Kidney (tissue), 14 donors: ENCODE measurements around the gene TEX53. TPM values are rescaled to one million over a fixed set of nuclear protein-coding genes. Genes with fewer than 3 reads are reported as not detected.
A peak's percentile ranks its signal among the peaks of the same experiment; 100 is the strongest.

Experiments
- DNase-seq, 5 donors: peaks; one replicate each; pipeline ENCODE4 v3.0.0-alpha.2; 2013 to 2020
- FAIRE-seq: peaks from 2 replicates; lab custom pipeline; 2012; peaks lifted over from hg19 to GRCh38; lab: Jason Lieb, UNC
- H3K27ac ChIP-seq, 2 donors: one replicate each; pipeline ENCODE4 v1.7.0; 2013; ENCODE audit warnings: low read depth in 2 of 2, low read length in 2 of 2, inconsistent platforms in 1 of 2
- H3K27me3 ChIP-seq: one replicate; pipeline ENCODE4 v1.7.1; 2013; ENCODE audit warnings: low read length, inconsistent platforms; ENCODE audit not compliant: control insufficient read depth, insufficient read depth
- H3K36me3 ChIP-seq, 3 donors: one replicate each; pipeline versions ENCODE4 v1.7.0 to v1.7.1; 2013; ENCODE audit warnings: low read length in 3 of 3, control low read depth in 1 of 3, inconsistent platforms in 1 of 3; ENCODE audit not compliant: insufficient read depth in 3 of 3, control insufficient read depth in 2 of 3
- H3K4me1 ChIP-seq, 3 donors: one replicate each; pipeline versions ENCODE4 v1.7.0 to v1.7.1; 2013; ENCODE audit warnings: low read length in 3 of 3, inconsistent platforms in 1 of 3, low read depth in 1 of 3; ENCODE audit not compliant: control insufficient read depth in 2 of 3, insufficient read depth in 2 of 3
- H3K4me3 ChIP-seq, 3 donors: one replicate each; pipeline versions ENCODE4 v1.7.0 to v1.8.1; 2013; ENCODE audit warnings: low read length in 3 of 3, control low read depth in 1 of 3, inconsistent platforms in 1 of 3
- H3K9ac ChIP-seq, 3 donors: one replicate each; pipeline versions ENCODE4 v1.7.0 to v1.7.1; 2013; ENCODE audit warnings: low read length in 3 of 3, control low read depth in 1 of 3, inconsistent platforms in 1 of 3
- H3K9me3 ChIP-seq, 3 donors: one replicate each; pipeline versions ENCODE4 v1.7.0 to v1.7.1; 2013; ENCODE audit warnings: low read length in 3 of 3, control low read depth in 1 of 3, inconsistent platforms in 1 of 3; ENCODE audit not compliant: control insufficient read depth in 2 of 3, insufficient read depth in 1 of 3
- intact Hi-C: fragments of 100-400 bp; cut with DNase I; formaldehyde crosslinking; loops from one replicate; pipeline ENCODE4 v1.11.1; 2022
- polyA plus RNA-seq: library from polyadenylated mRNA; stranded (reverse); fragments of 350-450 nt; fragmentation: Illumina TruSeq; extraction: RNeasy Lipid Tissue Mini Kit (QIAGEN cat#74804); gene quantifications from one replicate; pipeline ENCODE4 v1.2.3, GENCODE V29; 2014; ENCODE audit warnings: low read depth, low replicate concordance; ENCODE audit not compliant: insufficient read depth
- total RNA-seq: library from RNA; stranded (reverse); fragmentation: NEBNext Ultra II Directional; extraction: Animal tissue kit (Norgen Biotek cat#: 25700); gene quantifications from one replicate; pipeline ENCODE4 v1.2.1, GENCODE V29; 2021
- TF ChIP-seq, protein P1 (sequence below): IDR thresholded peaks from 3 replicates; pipeline ENCODE4 v1.5.1; 2012; ENCODE audit warnings: mild to moderate bottlenecking, moderate library complexity, borderline replicate concordance; ENCODE audit not compliant: insufficient read depth; ENCODE audit errors: extremely low read depth
- donor health status: control.
- donor health status: control.
- donor health status: control.
- donor health status: control.
- donor health status: control.
- donor health status: DM: yes; HTN: yes; CAD: no.
- donor health status: Normal renal cell carcinoma (clear cell type).

TEX53 gene
- total and polyA plus RNA-seq, 2 donors from 2014 or later = not detected

DNA sequence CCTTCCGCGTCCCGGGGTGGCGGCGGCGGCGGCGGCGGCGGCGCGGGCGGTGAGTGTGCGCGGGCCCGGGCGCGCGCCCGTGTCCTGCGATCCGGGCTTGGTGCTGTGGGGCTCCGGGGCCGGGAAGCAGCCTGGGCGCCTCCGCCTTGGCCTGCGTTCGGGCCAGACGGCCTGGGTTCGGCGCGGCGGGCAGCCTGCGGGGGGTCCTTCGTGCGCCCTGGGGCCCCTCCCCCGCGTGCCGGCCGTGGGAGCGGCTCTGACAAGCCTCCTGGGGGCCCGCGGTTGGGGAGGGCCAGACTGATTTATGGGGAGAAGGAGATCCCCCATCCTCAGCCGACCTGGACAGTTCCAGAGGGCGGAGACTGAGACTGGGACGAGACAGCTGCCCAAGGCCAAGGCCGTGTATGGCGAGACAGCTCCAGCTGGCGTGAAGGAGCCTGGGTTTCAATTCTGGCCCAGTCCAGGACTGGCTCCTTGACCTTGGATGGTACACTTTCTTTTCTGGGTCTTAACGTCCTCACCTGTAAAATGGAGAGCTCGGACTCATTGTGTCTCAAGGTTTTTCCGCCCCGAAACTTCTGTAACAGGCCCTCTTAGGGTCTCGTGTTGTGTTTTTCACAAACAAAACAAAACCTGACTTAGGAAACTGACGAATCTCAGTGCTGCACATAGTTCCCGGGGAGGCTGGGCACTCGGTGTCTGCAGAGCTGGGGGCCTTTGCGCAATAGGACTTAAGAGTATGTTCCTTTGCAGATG lies 45.9 kb downstream of the TEX53 start:
- no peak for FAIRE-seq
- Histone ChIP-seq H3K9me3 (no peaks in the 10 kb centered on the region), H3K27ac (peak overlapping the region; percentile 51 to 67), H3K4me1 (peaks cover 0 to 14% (median 10%) of the 10 kb centered on the region in 3 donors), H3K9ac (peak overlapping the region; percentile 5 to 87 (median 43)), H3K36me3 (no peaks in the 10 kb centered on the region), H3K4me3 (peak overlapping the region; percentile 64 to 81 (median 78)), H3K27me3 (no peaks in the 10 kb centered on the region)
- intact Hi-C loops = no loop called here
- peak; percentile 82 to 90 (median 86) for DNase-seq
- TF ChIP-seq, protein P1, sequence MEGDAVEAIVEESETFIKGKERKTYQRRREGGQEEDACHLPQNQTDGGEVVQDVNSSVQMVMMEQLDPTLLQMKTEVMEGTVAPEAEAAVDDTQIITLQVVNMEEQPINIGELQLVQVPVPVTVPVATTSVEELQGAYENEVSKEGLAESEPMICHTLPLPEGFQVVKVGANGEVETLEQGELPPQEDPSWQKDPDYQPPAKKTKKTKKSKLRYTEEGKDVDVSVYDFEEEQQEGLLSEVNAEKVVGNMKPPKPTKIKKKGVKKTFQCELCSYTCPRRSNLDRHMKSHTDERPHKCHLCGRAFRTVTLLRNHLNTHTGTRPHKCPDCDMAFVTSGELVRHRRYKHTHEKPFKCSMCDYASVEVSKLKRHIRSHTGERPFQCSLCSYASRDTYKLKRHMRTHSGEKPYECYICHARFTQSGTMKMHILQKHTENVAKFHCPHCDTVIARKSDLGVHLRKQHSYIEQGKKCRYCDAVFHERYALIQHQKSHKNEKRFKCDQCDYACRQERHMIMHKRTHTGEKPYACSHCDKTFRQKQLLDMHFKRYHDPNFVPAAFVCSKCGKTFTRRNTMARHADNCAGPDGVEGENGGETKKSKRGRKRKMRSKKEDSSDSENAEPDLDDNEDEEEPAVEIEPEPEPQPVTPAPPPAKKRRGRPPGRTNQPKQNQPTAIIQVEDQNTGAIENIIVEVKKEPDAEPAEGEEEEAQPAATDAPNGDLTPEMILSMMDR = no peak

GRCh38 chr9:114608525-114608796 lies 49.1 kb downstream of the TEX53 start:
- Histone ChIP-seq H3K9ac (no peak overlapping the region), H3K27ac (no peak overlapping the region), H3K36me3 (peaks cover 0 to 3% (median 0%) of the 10 kb centered on the region in 3 donors), H3K4me1 (peaks cover 3 to 15% (median 14%) of the 10 kb centered on the region in 3 donors), H3K27me3 (no peaks in the 10 kb centered on the region), H3K9me3 (no peaks in the 10 kb centered on the region), H3K4me3 (no peak overlapping the region)
- TF ChIP-seq, protein P1 = no peak
- no peak for FAIRE-seq
- intact Hi-C loops = no loop called here
- no peak for DNase-seq

DNA sequence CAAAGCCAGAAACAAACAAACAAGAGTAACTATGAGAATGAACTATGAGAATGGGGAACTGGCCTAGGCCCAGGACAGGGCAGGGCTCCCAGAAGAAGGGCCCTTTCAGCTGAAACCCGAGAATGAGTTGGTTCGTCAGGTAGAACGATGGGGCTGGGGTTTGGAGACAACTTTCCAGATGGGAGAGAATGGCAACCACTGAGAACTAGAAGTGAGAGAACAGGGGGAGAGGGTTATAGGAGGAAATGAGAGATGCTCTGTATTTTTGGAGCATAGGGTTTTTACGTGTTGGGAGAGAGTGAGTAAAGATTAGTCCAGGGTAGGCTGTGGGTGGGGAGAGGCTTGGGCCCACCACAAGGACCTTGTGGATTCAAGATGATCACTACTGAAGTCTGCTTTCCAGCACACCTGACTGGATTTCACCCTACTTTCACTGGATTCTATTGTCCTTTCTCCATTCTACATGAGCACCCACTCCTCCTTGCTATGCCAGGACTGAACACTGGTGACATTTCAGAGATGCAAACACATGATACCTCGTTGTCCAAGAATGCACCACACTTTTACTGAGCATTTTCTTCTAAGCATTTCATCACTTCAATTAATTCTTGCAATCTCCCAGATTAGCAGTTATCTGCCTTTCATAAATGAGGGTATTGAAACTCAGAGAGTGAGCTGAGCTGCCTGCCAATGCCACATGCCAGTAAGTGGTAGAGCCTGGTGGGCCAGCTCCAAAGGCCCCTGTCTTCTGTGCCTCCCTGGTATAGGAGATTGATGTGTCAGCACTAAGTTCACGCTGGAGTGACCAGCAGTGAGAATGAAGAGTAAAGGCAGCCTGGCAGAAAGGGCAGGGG lies 49.7 kb downstream of the TEX53 start:
- H3K36me3 ChIP-seq = peaks cover 0 to 3% (median 0%) of the 10 kb centered on the region in 3 donors
- intact Hi-C loops = no loop called here
- no peak overlapping the region for H3K9ac ChIP-seq
- H3K27me3 ChIP-seq = no peaks in the 10 kb centered on the region
- H3K4me3 ChIP-seq = no peak overlapping the region
- TF ChIP-seq, protein P1 = no peak
- no peak for FAIRE-seq
- no peak overlapping the region for H3K27ac ChIP-seq
- H3K4me1 ChIP-seq = peaks cover 3 to 15% (median 10%) of the 10 kb centered on the region in 3 donors
- no peak for DNase-seq
- H3K9me3 ChIP-seq = no peaks in the 10 kb centered on the region
